ENCODE measurements around the gene IL22RA2. TPM values are rescaled to one million over a fixed set of nuclear protein-coding genes. Genes with fewer than 3 reads are reported as not detected.

The IL22RA2 gene
- total and polyA plus RNA-seq, 4 donors = 0.02 to 0.20 TPM; not detected in 2

DNA sequence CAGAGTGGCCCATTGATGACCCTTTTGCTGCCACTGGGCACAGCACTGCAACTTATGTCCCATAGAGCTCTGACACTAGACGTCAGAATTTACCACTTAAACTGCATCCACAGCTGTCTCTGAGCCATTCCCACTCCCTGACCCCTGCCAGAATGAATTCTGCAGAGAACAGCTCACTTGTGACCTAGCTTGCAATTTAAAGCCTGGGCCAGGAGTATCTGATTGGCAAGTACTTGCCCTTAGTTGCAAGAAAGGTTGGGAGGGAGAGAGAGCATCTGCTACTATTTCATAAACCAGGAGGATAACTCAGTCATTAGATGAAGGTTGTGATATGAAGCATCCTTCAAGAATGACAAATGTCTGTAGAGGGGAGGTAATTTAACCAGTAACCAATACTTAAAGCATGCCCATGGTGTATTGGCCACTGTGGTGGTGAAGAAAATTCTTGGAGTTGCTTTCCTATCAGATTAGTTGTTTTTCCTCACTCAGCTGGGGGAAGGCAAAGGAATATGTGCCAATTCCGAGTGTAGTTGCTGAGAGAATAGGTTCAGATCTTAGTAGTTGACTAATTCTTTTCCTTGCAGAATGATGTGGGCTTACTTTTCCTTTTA is 46.5 kb downstream of the IL22RA2 start:
- Histone ChIP-seq H3K9ac (ENCODE audit: insufficient read depth in 1 of 2, low read length in 2 of 2) (no peak overlapping the region), H3K4me1 (ENCODE audit: control insufficient read depth in 5 of 5, insufficient read depth in 5 of 5, low read length in 5 of 5) (no peaks in the 10 kb centered on the region), H3K9me3 (ENCODE audit: control insufficient read depth in 4 of 4, insufficient read depth in 3 of 4, low read length in 3 of 4) (peaks cover 0 to 3% (median 0%) of the 10 kb centered on the region in 4 donors), H3K27me3 (ENCODE audit: control insufficient read depth in 3 of 3, insufficient read depth in 3 of 3, low read length in 2 of 3) (no peaks in the 10 kb centered on the region), H3K36me3 (ENCODE audit: control insufficient read depth in 4 of 4, insufficient read depth in 4 of 4, low read length in 4 of 4) (no peaks in the 10 kb centered on the region), H3K27ac (ENCODE audit: low read depth in 1 of 2, low read length in 1 of 2) (no peak overlapping the region), H3K4me3 (no peak overlapping the region)
- ATAC-seq (ENCODE audit: insufficient read depth, low FRiP score) (no peak), DNase-seq (no peak)
- no peak for TF ChIP-seq CTCF (IDR thresholded peaks at IDR 0.05; ENCODE audit: control extremely low read depth, extremely low read depth)
- 81 to 87% methylated on average over 2 of the region's 2 CpGs for WGBS, 2 donors

DNA sequence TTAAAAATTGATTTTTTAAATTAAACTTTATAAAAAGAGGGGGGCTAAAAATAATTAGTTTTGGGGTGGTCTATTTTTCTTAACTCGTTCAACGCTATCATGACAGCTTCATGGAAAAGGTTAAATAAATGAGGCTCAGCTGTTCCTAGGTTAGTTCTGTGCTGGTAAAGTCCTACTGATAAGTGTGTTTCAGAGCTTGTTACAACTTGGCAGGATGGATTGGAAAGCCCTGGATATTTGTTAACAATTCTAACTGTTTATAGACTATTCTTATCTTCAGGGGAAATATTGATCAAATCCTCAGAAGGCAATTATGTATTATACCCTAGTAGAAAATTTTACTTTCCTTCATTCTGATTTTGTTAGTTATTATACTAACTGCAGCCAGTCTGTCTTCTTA is 50.4 kb downstream of the IL22RA2 start:
- 93 to 96% methylated on average over 2 of the region's 2 CpGs for WGBS, 2 donors
- H3K4me3 ChIP-seq = no peak overlapping the region
- no peaks in the 10 kb centered on the region for H3K4me1 ChIP-seq (ENCODE audit: control insufficient read depth in 5 of 5, insufficient read depth in 5 of 5, low read length in 5 of 5)
- ATAC-seq (ENCODE audit: insufficient read depth, low FRiP score) = no peak
- no peaks in the 10 kb centered on the region for H3K27me3 ChIP-seq (ENCODE audit: control insufficient read depth in 3 of 3, insufficient read depth in 3 of 3, low read length in 2 of 3)
- peaks cover 0 to 10% (median 7%) of the 10 kb centered on the region in 4 donors for H3K9me3 ChIP-seq (ENCODE audit: control insufficient read depth in 4 of 4, insufficient read depth in 3 of 4, low read length in 3 of 4)
- no peaks in the 10 kb centered on the region for H3K36me3 ChIP-seq (ENCODE audit: control insufficient read depth in 4 of 4, insufficient read depth in 4 of 4, low read length in 4 of 4)
- no peak for DNase-seq
- H3K27ac ChIP-seq (ENCODE audit: low read depth in 1 of 2, low read length in 1 of 2) = no peak overlapping the region
- H3K9ac ChIP-seq (ENCODE audit: insufficient read depth in 1 of 2, low read length in 2 of 2) = no peak overlapping the region
- TF ChIP-seq CTCF (IDR thresholded peaks at IDR 0.05; ENCODE audit: control extremely low read depth, extremely low read depth) = no peak

DNA sequence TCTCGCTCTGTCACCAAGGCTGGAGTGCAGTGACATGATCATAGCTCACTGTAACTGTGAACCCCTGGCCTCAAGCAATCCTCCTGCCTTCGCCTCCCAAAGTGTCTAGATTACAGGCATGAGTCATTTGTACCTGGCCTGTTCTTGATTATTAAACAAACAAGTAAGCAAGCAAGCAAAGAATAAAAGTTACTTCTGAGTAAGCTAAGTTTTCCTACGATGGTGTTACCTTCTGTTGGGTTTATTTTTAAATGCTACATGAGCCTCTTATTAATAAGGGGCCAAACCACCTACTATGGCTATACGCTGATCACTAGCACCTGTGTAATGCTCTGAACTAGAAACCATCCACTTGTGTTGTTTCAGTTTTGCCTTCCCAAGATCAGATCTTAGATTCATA is 50.8 kb downstream of the IL22RA2 start:
- TF ChIP-seq CTCF (IDR thresholded peaks at IDR 0.05; ENCODE audit: control extremely low read depth, extremely low read depth) = no peak
- DNase-seq = no peak
- H3K36me3 ChIP-seq (ENCODE audit: control insufficient read depth in 4 of 4, insufficient read depth in 4 of 4, low read length in 4 of 4) = no peaks in the 10 kb centered on the region
- no peaks in the 10 kb centered on the region for H3K27me3 ChIP-seq (ENCODE audit: control insufficient read depth in 3 of 3, insufficient read depth in 3 of 3, low read length in 2 of 3)
- peaks cover 0 to 10% (median 7%) of the 10 kb centered on the region in 4 donors for H3K9me3 ChIP-seq (ENCODE audit: control insufficient read depth in 4 of 4, insufficient read depth in 3 of 4, low read length in 3 of 4)
- H3K4me1 ChIP-seq (ENCODE audit: control insufficient read depth in 5 of 5, insufficient read depth in 5 of 5, low read length in 5 of 5) = no peaks in the 10 kb centered on the region
- no peak overlapping the region for H3K27ac ChIP-seq (ENCODE audit: low read depth in 1 of 2, low read length in 1 of 2)
- WGBS, 2 donors = 86 to 91% methylated on average over 4 of the region's 4 CpGs
- no peak overlapping the region for H3K4me3 ChIP-seq
- ATAC-seq (ENCODE audit: insufficient read depth, low FRiP score) = no peak
- no peak overlapping the region for H3K9ac ChIP-seq (ENCODE audit: insufficient read depth in 1 of 2, low read length in 2 of 2)

Data from lung (tissue), 12 donors.